GM23338 (cell line): Measurements from ENCODE around the gene TGFBR1. TPM values are rescaled to one million over a fixed set of nuclear protein-coding genes. Genes with fewer than 3 reads are reported as not detected.

ENCODE experiments used
- ATAC-seq: fragments of 200-7000 bp; cut with Tn5 transposase; 3 replicates; pipeline ENCODE4 v1.9.1; 2020
- DNase-seq: peaks from one replicate; pipeline ENCODE4 v3.0.0-alpha.2; 2015; ENCODE audit warnings: low spot score
- H2AFZ ChIP-seq: fragments of 200-600 bp; sonication (generic); 2 replicates; pipeline ENCODE4 v1.8.0; 2016; ENCODE audit warnings: antibody characterized with exemption, mild to moderate bottlenecking, moderate library complexity
- H3F3A ChIP-seq: fragments of 200-600 bp; sonication (generic); replicated peaks from 2 replicates; pipeline ENCODE4 v1.8.0; 2017; ENCODE audit warnings: antibody characterized with exemption, mixed run types, low read depth
- H3K27ac ChIP-seq: fragments of 200-600 bp; sonication (generic); 2 replicates; pipeline ENCODE4 v1.6.1; 2016; ENCODE audit warnings: low read depth
- H3K27me3 ChIP-seq: fragments of 200-600 bp; sonication (generic); 2 replicates; pipeline ENCODE4 v1.8.0; 2016; ENCODE audit warnings: mild to moderate bottlenecking, mixed run types, moderate library complexity; ENCODE audit not compliant: insufficient read depth
- H3K36me3 ChIP-seq: fragments of 200-600 bp; sonication (generic); 2 replicates; pipeline ENCODE4 v1.8.0; 2016; ENCODE audit warnings: mild to moderate bottlenecking; ENCODE audit not compliant: insufficient read depth
- H3K4me1 ChIP-seq: fragments of 200-600 bp; sonication (generic); 2 replicates; pipeline ENCODE4 v1.8.0; 2016; ENCODE audit warnings: mild to moderate bottlenecking, moderate library complexity; ENCODE audit not compliant: insufficient read depth
- H3K4me2 ChIP-seq: fragments of 200-600 bp; sonication (generic); 2 replicates; pipeline ENCODE4 v1.7.1; 2017; ENCODE audit warnings: mixed run types
- H3K4me3 ChIP-seq: fragments of 200-600 bp; sonication (generic); 2 replicates; pipeline ENCODE4 v1.6.1; 2016; ENCODE audit warnings: mixed run types
- H3K79me2 ChIP-seq: fragments of 200-600 bp; sonication (generic); replicated peaks from 2 replicates; pipeline ENCODE4 v1.8.0; 2017; ENCODE audit warnings: mild to moderate bottlenecking; ENCODE audit not compliant: insufficient read depth
- H3K9me2 ChIP-seq: fragments of 200-600 bp; sonication (generic); 2 replicates; pipeline ENCODE4 v1.8.0; 2017; ENCODE audit not compliant: insufficient read depth
- H4K20me1 ChIP-seq: fragments of 200-600 bp; sonication (generic); replicated peaks from 2 replicates; pipeline ENCODE4 v1.8.0; 2017; ENCODE audit warnings: mild to moderate bottlenecking; ENCODE audit not compliant: insufficient read depth
- H3K27ac Mint-ChIP-seq: 2 replicates; pipeline ENCODE4 v1.8.0; 2020; ENCODE audit warnings: inconsistent platforms, mild to moderate bottlenecking, moderate library complexity, mixed read lengths
- H3K27me3 Mint-ChIP-seq: 3 replicates; pipeline ENCODE4 v1.8.0; 2022; ENCODE audit warnings: low read depth, mild to moderate bottlenecking, moderate library complexity, mixed read lengths, inconsistent platforms; ENCODE audit not compliant: insufficient read depth, poor library complexity
- H3K36me3 Mint-ChIP-seq: 3 replicates; pipeline ENCODE4 v1.8.0; 2021; ENCODE audit warnings: low read depth, mild to moderate bottlenecking, inconsistent platforms, moderate library complexity, mixed read lengths
- H3K4me1 Mint-ChIP-seq: 3 replicates; pipeline ENCODE4 v1.8.0; 2020; ENCODE audit warnings: mild to moderate bottlenecking, inconsistent platforms, mixed read lengths
- H3K4me3 Mint-ChIP-seq: 3 replicates; pipeline ENCODE4 v1.8.0; 2021; ENCODE audit warnings: moderate library complexity, mild to moderate bottlenecking, inconsistent platforms, mixed read lengths
- H3K9me3 Mint-ChIP-seq: 3 replicates; pipeline ENCODE4 v1.8.0; 2020; ENCODE audit warnings: moderate library complexity, mild to moderate bottlenecking, inconsistent platforms, mixed read lengths
- CREB1 ChIP-seq: fragments of 250-450 bp; sonication (Bioruptor Pico); IDR thresholded peaks from 2 replicates; pipeline ENCODE4 v1.5.0; 2020; ENCODE audit warnings: low read depth, mild to moderate bottlenecking, moderate library complexity
- CTCF ChIP-seq, 2 experiments: fragments of 200-600 bp in 1 of 2; sonication (generic) in 1 of 2; conservative IDR thresholded peaks; 2 replicates each; pipeline versions ENCODE4 v1.5.1 to v1.6.1; 2016 to 2017; ENCODE audit warnings: antibody characterized with exemption in 2 of 2, low read depth in 2 of 2, mild to moderate bottlenecking in 2 of 2, moderate library complexity in 1 of 2
- EZH2 ChIP-seq: fragments of 200-600 bp; sonication (generic); IDR thresholded peaks from one replicate; pipeline ENCODE4 v1.8.0; 2017; ENCODE audit warnings: antibody characterized with exemption, mild to moderate bottlenecking, low read depth; ENCODE audit not compliant: unreplicated experiment
- NANOG ChIP-seq: IDR thresholded peaks from 2 replicates; pipeline ENCODE4 v1.6.1; 2016; ENCODE audit warnings: antibody characterized with exemption, borderline replicate concordance
- POLR2AphosphoS5 ChIP-seq: IDR thresholded peaks from 2 replicates; pipeline ENCODE4 v1.6.1; 2016; ENCODE audit warnings: antibody characterized with exemption, low read depth
- STAT1 ChIP-seq: IDR thresholded peaks from one replicate; pipeline ENCODE4 v1.6.1; 2016; ENCODE audit warnings: antibody characterized with exemption; ENCODE audit not compliant: unreplicated experiment
- polyA plus RNA-seq: library from polyadenylated mRNA; unstranded; fragments of >200 nt; fragmentation: Nextera tagmentation; extraction: Ambion mirVana; gene quantifications from 2 replicates; pipeline ENCODE4 v1.2.1, GENCODE V29; 2016
- total RNA-seq: library from RNA; depleted of rRNA; stranded (reverse); fragments of >200 nt; shearing (Covaris generic); gene quantifications from 2 replicates; pipeline ENCODE4 v1.2.3, GENCODE V29; 2014
- TF ChIP-seq, protein P1 (sequence below): IDR thresholded peaks from 2 replicates; pipeline ENCODE4 v1.6.1; 2016; ENCODE audit warnings: antibody characterized with exemption

Gene TGFBR1
- total and polyA plus RNA-seq, 2 experiments from 2014 or later, result 9.3 to 40.2 TPM

DNA sequence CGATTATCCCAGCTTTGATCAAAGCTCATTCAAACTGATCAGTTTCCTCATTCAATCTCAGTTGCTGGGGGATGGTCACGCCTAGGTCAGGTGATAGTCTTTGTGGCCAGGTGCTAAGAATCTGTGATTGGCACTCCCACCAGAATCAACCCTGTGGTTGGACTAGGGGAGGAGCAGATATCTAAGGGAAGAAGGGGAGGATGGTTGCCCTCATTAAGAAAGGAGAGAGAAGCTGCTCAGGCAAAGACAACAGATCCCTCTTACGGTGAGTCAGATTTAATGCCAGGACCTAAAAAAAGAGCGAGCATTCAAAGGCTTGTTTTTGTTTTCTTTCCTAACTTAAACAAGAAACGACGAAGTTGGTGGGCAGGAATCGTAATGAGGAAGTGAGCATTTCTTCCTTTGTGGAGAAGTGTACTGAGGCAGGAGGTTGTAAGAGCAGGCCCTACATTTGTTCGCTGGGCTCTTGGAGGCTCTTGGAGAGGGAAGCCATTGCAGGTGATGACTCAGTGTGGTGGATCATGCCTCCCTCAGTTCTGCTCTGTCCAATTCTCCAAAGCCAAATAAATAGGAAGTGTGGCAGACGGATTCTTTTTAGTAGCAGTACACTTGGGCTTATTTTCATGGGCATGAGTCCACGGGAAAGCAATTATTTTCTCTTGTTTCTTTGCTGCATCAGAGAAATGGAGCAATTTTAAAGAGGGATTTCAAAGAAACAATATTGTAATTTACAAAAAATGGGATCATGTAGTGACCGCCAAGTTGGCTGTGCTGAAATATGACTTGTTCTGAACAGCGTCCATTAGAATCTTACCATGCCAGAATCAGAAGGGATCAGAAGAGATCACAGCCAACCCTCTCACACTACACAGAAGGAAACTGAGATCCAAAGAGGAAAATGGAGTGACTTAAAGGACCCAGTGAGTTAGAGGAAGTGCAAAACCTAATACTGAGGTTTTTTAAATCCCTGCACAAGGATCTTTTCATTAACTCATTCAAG is 18.7 kb upstream of the TGFBR1 start:
- Histone ChIP-seq H3K4me3 (no peak overlapping the region), H3K27me3 (no peaks in the 10 kb centered on the region), H3K4me2 (no peak overlapping the region), H3K9me2 (peaks cover 17% of the 10 kb centered on the region), H3K4me1 (no peaks in the 10 kb centered on the region), H3K27ac (no peak overlapping the region), H4K20me1 (no peaks in the 10 kb centered on the region), H2AFZ (0 out of 2 replicates have a peak overlapping the region, but pooled peaks have one; percentile 43), H3K36me3 (0 out of 2 replicates have a peak, but pooled peaks cover 3% of the 10 kb centered on the region), H3F3A (no peaks in the 10 kb centered on the region), H3K79me2 (no peaks in the 10 kb centered on the region)
- H3K27me3 Mint-ChIP-seq, result peaks cover 5% of the 10 kb centered on the region
- H3K27ac Mint-ChIP-seq, result no peak overlapping the region
- peaks cover 26% of the 10 kb centered on the region for H3K9me3 Mint-ChIP-seq
- TF ChIP-seq, protein P1, sequence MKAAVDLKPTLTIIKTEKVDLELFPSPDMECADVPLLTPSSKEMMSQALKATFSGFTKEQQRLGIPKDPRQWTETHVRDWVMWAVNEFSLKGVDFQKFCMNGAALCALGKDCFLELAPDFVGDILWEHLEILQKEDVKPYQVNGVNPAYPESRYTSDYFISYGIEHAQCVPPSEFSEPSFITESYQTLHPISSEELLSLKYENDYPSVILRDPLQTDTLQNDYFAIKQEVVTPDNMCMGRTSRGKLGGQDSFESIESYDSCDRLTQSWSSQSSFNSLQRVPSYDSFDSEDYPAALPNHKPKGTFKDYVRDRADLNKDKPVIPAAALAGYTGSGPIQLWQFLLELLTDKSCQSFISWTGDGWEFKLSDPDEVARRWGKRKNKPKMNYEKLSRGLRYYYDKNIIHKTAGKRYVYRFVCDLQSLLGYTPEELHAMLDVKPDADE, result no peak
- TF ChIP-seq NANOG (no peak), STAT1 (no peak), CREB1 (no peak), POLR2AphosphoS5 (no peak), CTCF (conservative IDR thresholded peaks at IDR 0.05; ENCODE audit: low read depth in 2 of 2) (no peak)
- DNase-seq (no peak), ATAC-seq (no peak)
- no peaks in the 10 kb centered on the region; the same call in 2 of the 3 replicates for H3K4me1 Mint-ChIP-seq
- H3K4me3 Mint-ChIP-seq, result no peak overlapping the region
- 0 out of 3 replicates have a peak, but pooled peaks cover 3% of the 10 kb centered on the region for H3K36me3 Mint-ChIP-seq

DNA sequence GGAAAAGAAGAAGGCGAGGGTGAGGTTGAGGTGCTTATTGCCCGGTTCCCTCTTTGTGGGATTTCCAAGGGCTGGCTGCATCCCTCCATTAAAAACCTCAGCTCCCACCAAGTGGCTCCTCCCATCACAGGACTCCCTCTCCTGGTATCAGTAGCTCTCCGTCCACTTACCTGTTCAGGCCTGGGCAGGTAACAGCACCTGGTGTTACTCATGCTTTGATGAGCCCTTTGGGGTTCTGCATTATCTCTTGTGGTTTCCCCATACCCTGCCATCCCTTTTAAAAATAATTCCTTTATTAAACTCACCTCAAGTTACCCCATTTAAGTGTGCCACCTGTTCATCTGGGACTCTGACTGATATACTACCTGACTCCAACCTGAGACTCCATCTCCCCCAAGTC is 17.5 kb upstream of the TGFBR1 start:
- Mint-ChIP-seq H3K27ac (no peak overlapping the region), H3K4me1 (no peaks in the 10 kb centered on the region; the same call in 2 of the 3 replicates), H3K4me3 (no peak overlapping the region), H3K36me3 (0 out of 3 replicates have a peak, but pooled peaks cover 3% of the 10 kb centered on the region), H3K27me3 (peaks cover 6% of the 10 kb centered on the region), H3K9me3 (peaks cover 26% of the 10 kb centered on the region)
- Histone ChIP-seq H3K4me1 (no peaks in the 10 kb centered on the region), H3F3A (no peaks in the 10 kb centered on the region), H3K27me3 (no peaks in the 10 kb centered on the region), H4K20me1 (no peaks in the 10 kb centered on the region), H3K4me2 (no peak overlapping the region), H3K4me3 (no peak overlapping the region), H3K27ac (no peak overlapping the region), H3K36me3 (0 out of 2 replicates have a peak, but pooled peaks cover 3% of the 10 kb centered on the region), H3K9me2 (peaks cover 10% of the 10 kb centered on the region), H3K79me2 (no peaks in the 10 kb centered on the region), H2AFZ (no peak overlapping the region)
- ATAC-seq (no peak), DNase-seq (no peak)
- no peak for TF ChIP-seq CTCF (conservative IDR thresholded peaks at IDR 0.05; ENCODE audit: low read depth in 2 of 2)
- TF ChIP-seq, protein P1, result no peak
- no peak for TF ChIP-seq NANOG
- no peak for TF ChIP-seq POLR2AphosphoS5
- no peak for TF ChIP-seq CREB1
- TF ChIP-seq EZH2, result no peak
